ENCODE results near the gene PROC.

Gene PROC

DNA sequence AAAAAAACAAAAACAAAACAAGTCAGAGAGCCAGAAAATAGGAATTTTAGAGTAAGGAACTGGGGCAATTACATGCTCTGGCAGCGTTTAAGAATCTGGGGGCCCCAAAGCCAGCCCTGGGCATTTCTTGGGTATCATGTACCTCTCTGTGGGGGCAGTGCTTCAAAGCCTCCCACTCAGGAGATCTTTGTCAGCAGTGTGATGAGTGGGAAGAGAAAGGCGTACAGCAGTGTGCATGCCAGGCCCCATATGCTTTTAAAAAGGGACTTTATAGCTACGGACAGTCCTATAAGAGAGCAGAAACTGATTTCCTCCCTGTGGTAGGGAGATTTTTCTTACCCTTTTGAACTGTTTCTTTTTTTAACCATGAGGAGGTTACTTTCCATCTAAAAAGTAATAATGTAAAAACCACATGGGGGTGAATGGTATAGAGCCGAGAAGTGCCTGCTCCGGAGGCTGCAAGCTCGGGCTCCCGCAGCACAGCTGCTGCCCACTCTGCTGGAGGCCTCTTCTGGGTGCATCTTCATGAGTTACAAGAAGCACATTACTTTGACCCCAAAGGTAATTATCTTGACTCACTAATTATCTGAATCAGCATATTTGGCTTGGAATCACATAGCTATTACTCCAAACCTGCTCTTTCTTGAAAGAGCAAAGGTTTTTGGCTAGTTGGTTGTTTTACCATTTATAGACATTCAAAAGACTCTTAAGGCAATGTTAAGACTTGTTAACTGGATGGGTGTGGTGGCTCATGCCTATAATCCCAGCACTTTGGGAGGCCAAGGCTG is 46.4 kb downstream of the PROC start:
- DNase-seq = no peak

DNA sequence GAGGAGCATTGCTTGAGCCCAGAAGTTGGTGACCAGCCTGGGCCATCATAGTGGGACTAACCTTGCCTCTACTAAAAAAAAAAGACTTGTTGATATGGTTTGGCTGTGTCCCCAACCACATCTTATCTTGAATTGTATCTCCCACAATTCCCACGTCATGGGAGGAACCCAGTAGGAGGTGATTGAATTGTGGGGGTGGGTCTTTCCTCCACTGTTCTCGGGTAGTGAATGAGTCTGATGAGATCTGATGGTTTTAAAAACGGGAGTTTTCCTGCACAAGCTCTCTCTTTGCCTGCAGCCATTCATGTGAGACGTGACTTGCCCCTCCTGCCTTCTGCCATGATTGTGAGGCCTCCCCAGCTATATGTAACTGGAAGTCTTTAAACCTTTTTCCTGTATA is 47.0 kb downstream of the PROC start:
- DNase-seq = no peak

DNA sequence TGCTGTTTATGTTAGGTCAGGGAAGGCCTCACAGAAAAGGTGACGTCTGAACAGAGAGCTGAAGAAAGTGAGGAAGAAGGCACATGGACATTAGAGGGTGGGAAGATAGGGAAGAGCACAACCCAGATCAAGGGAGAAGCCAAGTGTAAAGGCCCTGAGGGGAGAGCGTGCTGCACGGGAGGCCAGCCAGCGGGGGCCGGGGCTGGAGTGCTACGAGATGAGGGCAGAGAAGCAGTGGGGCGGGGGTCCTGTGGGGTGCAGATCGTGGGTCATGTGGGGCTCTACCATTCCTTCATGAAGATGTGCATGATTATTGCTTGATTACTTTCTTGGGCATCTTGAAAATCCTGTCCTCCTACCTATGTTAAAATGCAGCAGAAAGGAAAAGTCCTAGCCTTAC is 50.8 kb downstream of the PROC start:
- DNase-seq = no peak

DNA sequence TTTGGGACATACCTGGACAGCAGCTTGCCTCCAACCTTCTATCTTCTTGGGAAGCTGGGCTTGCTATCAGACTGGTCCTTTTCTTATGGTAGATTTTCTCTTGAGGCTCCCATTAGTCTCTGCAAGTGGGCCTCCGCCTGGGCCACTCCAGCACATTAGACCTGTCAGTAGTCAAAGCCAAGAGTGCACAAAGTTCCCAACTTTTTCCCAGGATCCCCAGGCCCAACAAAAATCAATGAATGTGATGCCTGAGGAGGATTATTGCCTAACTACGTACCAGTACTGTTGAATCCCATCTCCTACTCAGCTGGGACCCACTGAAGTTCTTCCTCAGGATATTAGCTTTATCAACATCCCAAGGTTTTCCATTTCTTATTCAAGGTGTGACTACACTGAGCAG is 51.7 kb downstream of the PROC start:
- no peak for DNase-seq

DNA sequence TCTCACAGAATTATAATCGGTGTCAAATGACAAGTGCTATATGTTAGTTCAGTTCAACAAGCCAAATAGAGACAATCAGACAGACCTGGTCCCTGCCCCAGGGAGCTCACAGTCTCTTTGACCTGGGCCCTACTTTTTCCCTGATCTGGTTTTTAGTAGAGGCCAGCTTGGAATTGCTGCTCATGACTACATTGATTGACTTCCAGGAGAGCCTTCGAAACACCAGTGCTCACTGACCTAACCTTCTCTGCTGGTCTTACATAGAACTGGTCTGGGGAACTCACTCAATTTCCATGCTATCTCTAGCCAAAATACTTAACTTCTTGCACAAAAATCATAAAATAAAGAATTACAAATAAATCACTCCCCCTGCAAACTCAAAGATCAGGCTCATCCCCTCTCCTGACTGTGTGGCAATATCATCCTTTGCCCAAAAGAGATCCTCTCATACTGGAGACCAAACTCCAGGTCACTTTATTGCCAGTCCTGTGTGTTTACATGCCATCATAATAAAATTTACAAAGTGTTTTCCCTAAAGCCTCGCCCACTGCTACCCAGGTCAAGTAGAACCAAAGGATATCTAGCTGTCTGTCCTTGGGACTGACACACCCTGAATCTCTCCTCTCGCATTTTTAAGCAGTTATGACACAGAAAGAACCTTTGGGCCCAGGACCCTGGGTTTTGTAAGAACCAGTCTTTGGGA is 53.2 kb downstream of the PROC start:
- DNase-seq = no peak

DNA sequence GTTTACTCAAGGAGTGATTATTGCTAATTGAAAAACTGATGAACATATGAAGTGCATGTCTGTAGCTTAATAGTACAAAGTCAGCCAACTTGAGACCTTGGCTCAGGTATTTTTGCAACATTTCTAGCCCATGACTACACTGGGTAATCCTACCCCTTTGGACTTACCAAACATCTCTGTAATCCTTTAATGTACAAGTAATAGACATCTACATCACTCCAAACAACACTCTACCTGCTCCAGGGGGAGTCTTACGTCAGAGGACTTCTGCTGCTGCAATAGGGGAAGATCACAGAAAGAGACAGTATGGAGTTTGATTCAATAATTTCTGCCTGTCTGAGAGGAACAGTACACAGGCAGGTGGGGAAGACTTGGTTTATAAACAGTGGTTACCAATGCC is 54.0 kb downstream of the PROC start:
- DNase-seq = no peak

- DNase-seq = no peak
Measured at GRCh38 chr2:127475788-127476187, 57.6 kb downstream of the PROC start.

Measured in DMS 273 treated with DMSO at 0.1 percent for 48 hours (cell line).